Activated CD8-positive, alpha-beta memory T cell treated with anti-CD3 and anti-CD28 coated beads, Interleukin-2, amount 50 U/mL, for 24 hours (primary cell): ENCODE measurements around the gene SYNDIG1L.

Experiments used
- DNase-seq: peaks from one replicate; pipeline ENCODE4 v3.0.0-alpha.2; 2020; ENCODE audit errors: extremely low read depth

SYNDIG1L gene

DNA sequence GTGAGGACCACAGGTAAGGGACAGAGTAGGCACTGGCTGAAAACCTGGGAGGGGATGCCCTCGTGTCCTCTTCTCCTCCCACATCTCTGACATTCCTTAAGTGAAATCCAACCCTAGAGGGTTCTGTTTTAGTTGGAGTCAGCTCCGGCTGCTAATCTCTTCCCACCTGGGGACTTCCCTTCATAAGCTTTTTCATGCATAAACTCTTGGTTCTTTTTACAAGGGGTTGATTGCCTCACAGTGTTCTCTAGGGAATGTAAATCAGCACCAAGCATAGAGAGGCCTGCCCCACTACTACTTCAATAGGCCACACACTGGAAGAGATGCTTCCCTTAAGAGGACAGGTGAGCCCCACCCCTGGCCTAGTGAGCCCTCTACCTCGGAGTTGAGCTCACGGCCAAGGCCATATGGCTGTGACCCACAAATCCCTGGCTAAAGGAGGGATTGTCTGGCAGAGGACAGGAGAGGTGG lies 3.2 kb upstream of the SYNDIG1L start:
- no peak for DNase-seq

DNA sequence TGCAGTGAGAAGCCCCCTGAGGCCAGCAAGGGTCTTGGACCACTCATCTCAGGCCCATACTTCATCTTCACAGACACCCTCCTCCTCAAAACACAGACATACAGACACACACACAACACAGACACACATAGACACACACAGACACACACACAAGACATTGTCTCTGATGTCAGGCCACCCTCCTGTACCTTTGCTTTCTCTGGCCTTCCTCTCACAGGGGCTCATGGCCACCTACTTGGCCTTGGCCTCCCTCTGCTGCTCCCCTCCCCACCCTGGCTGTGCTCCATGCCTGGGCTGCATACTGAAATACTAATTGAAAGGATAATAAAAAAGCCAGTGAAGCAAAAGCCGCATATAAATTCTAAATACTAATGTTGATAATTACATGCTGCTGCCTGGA lies 1.6 kb upstream of the SYNDIG1L start:
- no peak for DNase-seq

- DNase-seq, result no peak
Measured at GRCh38 chr14:74425525-74426201, 347 bp downstream of the SYNDIG1L start.

- DNase-seq, result no peak
Measured at GRCh38 chr14:74424606-74425005, 1.4 kb downstream of the SYNDIG1L start.

DNA sequence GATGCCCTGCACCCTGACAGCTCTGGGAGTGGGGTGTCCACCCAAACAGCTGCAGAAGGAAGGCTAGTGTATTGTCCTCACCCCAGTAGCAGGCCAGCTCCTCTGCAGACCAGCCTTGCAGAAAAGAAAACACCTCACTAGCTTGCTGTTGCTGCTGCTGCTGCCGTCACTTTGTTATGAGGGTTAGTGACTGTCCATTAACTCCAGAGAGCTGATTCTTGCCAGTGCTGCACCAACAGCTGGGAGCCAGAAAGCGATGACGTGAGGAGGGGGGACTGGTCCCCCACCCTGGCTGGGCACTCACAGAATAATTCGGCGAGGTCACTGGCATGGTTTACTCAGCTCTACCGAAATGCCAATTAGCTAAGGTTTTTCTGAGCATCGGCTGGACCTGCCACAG lies 2.8 kb downstream of the SYNDIG1L start:
- no peak for DNase-seq

- no peak for DNase-seq
Measured at GRCh38 chr14:74421981-74422380, 4.0 kb downstream of the SYNDIG1L start.

- DNase-seq, result no peak
Measured at GRCh38 chr14:74419086-74419485, 6.9 kb downstream of the SYNDIG1L start.

DNA sequence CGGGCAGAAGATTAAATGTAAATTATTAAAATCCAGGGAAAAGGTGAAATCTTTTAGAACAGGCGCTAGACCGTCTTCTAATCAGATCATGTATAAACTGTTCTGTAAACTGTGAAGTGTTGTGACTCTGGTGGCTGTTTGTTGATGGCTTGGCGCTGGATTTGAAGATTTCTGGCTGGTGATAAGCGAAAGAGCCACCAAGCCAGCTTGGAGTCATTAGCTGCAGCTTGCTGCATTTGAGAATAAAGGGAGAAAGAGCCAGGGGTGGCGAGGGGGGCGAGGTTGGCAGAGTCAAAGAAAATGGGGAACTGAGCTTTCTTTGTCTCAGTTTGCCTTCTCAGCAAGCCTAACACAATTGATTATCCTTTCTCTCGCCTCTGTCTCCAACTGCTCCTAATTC lies 8.0 kb downstream of the SYNDIG1L start:
- DNase-seq, result no peak

- no peak for DNase-seq
Measured at GRCh38 chr14:74417611-74418010, 8.4 kb downstream of the SYNDIG1L start.

- DNase-seq, result no peak
Measured at GRCh38 chr14:74417201-74417600, 8.8 kb downstream of the SYNDIG1L start.

GRCh38 chr14:74415115-74415437 lies 10.9 kb downstream of the SYNDIG1L start:
- DNase-seq, result no peak

- no peak for DNase-seq
Measured at GRCh38 chr14:74414403-74415114, 11.5 kb downstream of the SYNDIG1L start.

DNA sequence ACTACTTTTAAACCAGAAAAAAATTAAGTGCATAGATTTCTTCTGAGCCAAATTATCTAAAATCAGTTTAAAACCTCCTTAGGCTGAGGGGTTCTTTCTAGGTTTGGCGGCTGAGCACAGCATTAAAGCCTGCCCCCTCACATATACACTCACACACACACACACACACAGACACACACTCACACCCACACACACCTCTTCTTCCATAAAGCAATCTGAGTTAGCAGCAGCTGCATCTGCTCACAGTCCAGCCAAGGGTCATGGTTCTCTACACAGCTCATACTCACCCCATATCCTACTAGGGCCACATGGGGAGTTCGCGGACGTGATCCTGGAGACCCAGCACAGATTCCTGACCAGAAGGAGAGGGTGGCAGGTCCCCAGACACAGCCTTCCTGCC lies 12.4 kb downstream of the SYNDIG1L start:
- no peak for DNase-seq

DNA sequence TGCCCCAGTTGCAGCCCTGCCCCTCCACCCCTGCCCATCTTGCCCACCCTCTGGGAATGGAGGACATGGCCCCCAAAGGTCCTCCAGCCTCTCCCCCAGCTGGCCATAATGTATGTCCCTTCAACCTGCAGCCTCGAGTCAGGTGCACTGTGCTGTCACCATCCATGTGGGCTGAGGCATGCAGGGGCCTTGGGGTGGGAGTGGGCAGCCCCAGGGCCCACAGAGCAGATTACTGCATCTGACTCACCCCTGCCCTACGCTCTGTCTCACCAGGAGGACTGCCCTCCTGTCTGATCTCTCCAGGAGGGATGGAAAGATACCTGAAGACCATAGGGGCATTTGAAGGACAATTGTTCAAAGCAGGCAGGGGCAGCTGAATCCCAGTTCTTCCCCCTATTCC lies 13.3 kb downstream of the SYNDIG1L start:
- DNase-seq, result no peak

- DNase-seq, result no peak
Measured at GRCh38 chr14:74411671-74412070, 14.3 kb downstream of the SYNDIG1L start.

DNA sequence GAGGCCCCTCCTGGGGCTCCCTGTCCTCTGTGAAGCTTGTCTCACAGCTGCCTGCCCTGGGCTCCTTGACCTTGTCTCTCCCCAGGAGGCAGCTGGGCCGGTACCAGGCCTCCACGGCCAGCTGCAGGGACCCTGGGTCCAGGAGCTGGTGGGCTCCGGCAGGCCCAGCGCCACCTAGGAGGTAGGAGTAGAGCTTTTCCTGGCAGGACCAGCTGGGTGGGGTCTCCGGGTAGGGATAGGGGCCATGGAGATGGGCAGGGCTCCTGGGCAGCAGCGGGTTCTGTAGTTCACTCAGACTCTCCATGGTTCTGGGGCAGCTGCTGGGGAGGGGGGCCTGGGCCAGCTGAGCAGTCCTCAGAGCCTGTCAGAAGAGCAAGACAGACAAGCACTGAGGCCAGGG lies 16.6 kb downstream of the SYNDIG1L start:
- DNase-seq, result no peak

DNA sequence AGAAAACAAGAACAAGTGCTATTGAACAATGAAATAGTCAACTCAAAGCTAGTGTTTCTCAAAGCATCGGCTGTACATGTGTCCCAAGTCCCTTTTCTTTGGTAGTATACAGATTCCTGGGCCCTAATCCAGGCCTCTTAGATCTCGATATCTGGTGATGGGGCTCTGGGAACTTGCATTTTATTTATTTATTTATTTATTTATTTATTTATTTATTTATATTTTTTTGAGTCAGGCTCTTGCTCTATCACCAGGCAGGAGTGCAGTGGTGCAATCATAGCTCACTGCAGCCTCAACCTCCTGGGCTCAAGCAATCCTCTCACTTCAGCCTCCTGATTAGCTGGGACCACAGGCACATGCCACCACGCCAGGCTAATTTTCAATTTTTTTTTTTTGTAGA lies 17.1 kb downstream of the SYNDIG1L start:
- DNase-seq, result no peak

GRCh38 chr14:74407801-74408154 lies 18.2 kb downstream of the SYNDIG1L start:
- DNase-seq, result no peak

- DNase-seq, result no peak
Measured at GRCh38 chr14:74407021-74407800, 18.8 kb downstream of the SYNDIG1L start.

DNA sequence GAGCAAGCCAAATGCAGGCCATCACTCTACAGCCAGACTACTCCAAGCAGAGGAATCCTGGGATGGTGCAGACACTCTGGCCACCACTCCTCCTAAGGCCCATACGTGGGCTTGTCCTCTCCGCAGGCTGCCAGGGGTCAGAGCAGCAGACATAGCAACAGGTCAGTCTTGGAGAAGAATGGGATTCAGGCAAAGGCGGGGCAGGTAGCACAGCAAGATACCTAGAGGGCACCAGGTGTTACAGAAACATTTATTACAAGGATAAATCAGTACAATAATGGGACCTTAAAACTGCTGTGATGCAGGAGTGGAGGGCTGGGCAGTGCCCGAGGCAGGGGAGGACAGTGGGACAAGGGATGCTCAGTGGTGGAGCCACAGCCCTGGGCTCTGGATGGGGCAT lies 20.3 kb downstream of the SYNDIG1L start:
- DNase-seq, result no peak

DNA sequence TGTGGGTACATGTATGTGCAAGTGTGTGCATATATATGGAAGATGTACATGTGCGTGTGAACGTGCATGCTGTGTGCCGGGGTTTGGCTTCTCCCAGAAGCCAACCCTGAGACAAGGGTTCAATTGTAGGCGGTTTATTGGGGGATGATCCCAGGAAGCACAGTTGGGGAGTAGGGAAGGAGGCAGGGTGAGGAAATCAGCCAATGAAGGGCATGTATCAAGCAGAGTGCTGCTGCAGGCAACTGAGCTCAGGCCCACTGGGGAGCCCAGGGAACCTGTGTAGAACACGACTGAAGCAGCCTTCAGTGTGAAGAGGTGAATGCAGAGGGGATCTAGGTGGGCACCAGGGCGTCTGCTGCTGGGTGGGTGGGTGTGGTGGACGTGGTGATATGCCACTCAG lies 21.6 kb downstream of the SYNDIG1L start:
- DNase-seq, result no peak

GRCh38 chr14:74403619-74404417 lies 22.2 kb downstream of the SYNDIG1L start:
- no peak for DNase-seq
